GM18873 (cell line): ENCODE measurements around the gene CTDSP2.
A peak's percentile ranks its signal among the peaks of the same experiment; 100 is the strongest.
"Not testable (repeated sequence)": the region's sequence is repeated elsewhere in the genome, so short reads cannot be mapped to it uniquely, and the experiment has no call there.

ENCODE experiments used
- ATAC-seq: cut with Tn5 transposase; IDR thresholded peaks from one replicate; pipeline ENCODE4 v1.9.1; 2021; ENCODE audit warnings: mild to moderate bottlenecking, moderate library complexity, moderate number of reproducible peaks; ENCODE audit not compliant: unreplicated experiment, low FRiP score

CTDSP2 gene

GRCh38 chr12:57882575-57882974 lies 36.0 kb upstream of the CTDSP2 start:
- ATAC-seq = no peak

- no peak for ATAC-seq
Observed at GRCh38 chr12:57881475-57881874, 34.9 kb upstream of the CTDSP2 start.

- ATAC-seq = not testable (repeated sequence)
Observed at GRCh38 chr12:57881035-57881434, 34.5 kb upstream of the CTDSP2 start.

- no peak for ATAC-seq
Observed at GRCh38 chr12:57877876-57878275, 31.3 kb upstream of the CTDSP2 start.

GRCh38 chr12:57875753-57876547 lies 29.4 kb upstream of the CTDSP2 start:
- ATAC-seq = no peak

- ATAC-seq = no peak
Observed at GRCh38 chr12:57874166-57875108, 27.9 kb upstream of the CTDSP2 start.

- ATAC-seq = no peak
Observed at GRCh38 chr12:57872362-57872761, 25.8 kb upstream of the CTDSP2 start.

GRCh38 chr12:57869927-57870318 lies 23.4 kb upstream of the CTDSP2 start:
- ATAC-seq = no peak

- no peak for ATAC-seq
Observed at GRCh38 chr12:57869298-57869926, 22.9 kb upstream of the CTDSP2 start.

- ATAC-seq = no peak
Observed at GRCh38 chr12:57868851-57869268, 22.3 kb upstream of the CTDSP2 start.

- ATAC-seq = no peak
Observed at GRCh38 chr12:57868221-57868620, 21.7 kb upstream of the CTDSP2 start.

- ATAC-seq = no peak
Observed at GRCh38 chr12:57866308-57867019, 19.9 kb upstream of the CTDSP2 start.

- peak; percentile 45 for ATAC-seq
Observed at GRCh38 chr12:57865084-57865751, 18.7 kb upstream of the CTDSP2 start.

GRCh38 chr12:57864442-57865083 lies 18.0 kb upstream of the CTDSP2 start:
- ATAC-seq = no peak

- no peak for ATAC-seq
Observed at GRCh38 chr12:57863676-57864075, 17.1 kb upstream of the CTDSP2 start.

GRCh38 chr12:57861967-57862366 lies 15.4 kb upstream of the CTDSP2 start:
- ATAC-seq = no peak

GRCh38 chr12:57860883-57861282 lies 14.4 kb upstream of the CTDSP2 start:
- ATAC-seq = not testable (repeated sequence)

- no peak for ATAC-seq
Observed at GRCh38 chr12:57859121-57859520, 12.6 kb upstream of the CTDSP2 start.

GRCh38 chr12:57858123-57858522 lies 11.6 kb upstream of the CTDSP2 start:
- ATAC-seq = not testable (repeated sequence)
